A673 (cell line): ENCODE measurements around the gene TEC. TPM values are rescaled to one million over a fixed set of nuclear protein-coding genes. Genes with fewer than 3 reads are reported as not detected.

Experiments
- BruUV-seq: library from RNA; stranded (reverse); fragments of 400-500 nt; replicated peaks from 2 replicates; lab custom pipeline; 2021; lab: Mats Ljungman, UMichigan
- CTCF ChIA-PET: fragments of 300-600 bp; sonication (Branson Sonifier 250); formaldehyde crosslinking; loops from one replicate; lab custom pipeline; 2022; ENCODE audit warnings: antibody characterized with exemption; lab: Charles Lee
- POLR2A ChIA-PET: fragments of 300-600 bp; sonication (Branson Sonifier 250); formaldehyde crosslinking; loops from one replicate; lab custom pipeline; 2022; ENCODE audit warnings: antibody characterized with exemption; ENCODE audit not compliant: low non-redundant PET; lab: Charles Lee
- DNase-seq: peaks from one replicate; pipeline ENCODE4 v3.0.0-alpha.2; 2015; ENCODE audit warnings: low spot score
- H3K27ac ChIP-seq: fragments of 200-600 bp; sonication (generic); 2 replicates; pipeline ENCODE4 v1.5.1; 2016; ENCODE audit warnings: mixed run types, low read depth, mild to moderate bottlenecking, mixed read lengths, antibody characterized with exemption, low read length; ENCODE audit not compliant: poor library complexity, severe bottlenecking
- H3K27me3 ChIP-seq: fragments of 200-600 bp; sonication (generic); replicated peaks from 2 replicates; pipeline ENCODE4 v1.6.1; 2017; ENCODE audit warnings: mixed run types, low read depth, mild to moderate bottlenecking, mixed read lengths, antibody characterized with exemption, low read length; ENCODE audit not compliant: insufficient read depth, poor library complexity
- H3K36me3 ChIP-seq: fragments of 200-600 bp; sonication (generic); 2 replicates; pipeline ENCODE4 v1.6.1; 2016; ENCODE audit warnings: mixed run types, mild to moderate bottlenecking, mixed read lengths, antibody characterized with exemption, low read length; ENCODE audit not compliant: insufficient read depth, poor library complexity, severe bottlenecking
- H3K4me1 ChIP-seq: fragments of 200-600 bp; sonication (generic); 2 replicates; pipeline ENCODE4 v1.6.1; 2017; ENCODE audit warnings: mixed run types, mild to moderate bottlenecking, mixed read lengths, antibody characterized with exemption, low read length; ENCODE audit not compliant: insufficient read depth, poor library complexity, severe bottlenecking
- H3K4me3 ChIP-seq: fragments of 200-600 bp; sonication (generic); 2 replicates; pipeline ENCODE4 v1.5.1; 2016; ENCODE audit warnings: low read depth, mixed run types, mild to moderate bottlenecking, mixed read lengths, low read length; ENCODE audit not compliant: poor library complexity, severe bottlenecking
- H3K9me3 ChIP-seq: fragments of 200-600 bp; sonication (generic); 2 replicates; pipeline ENCODE4 v1.6.1; 2016; ENCODE audit warnings: mixed run types, low read depth, mild to moderate bottlenecking, mixed read lengths, antibody characterized with exemption, low read length; ENCODE audit not compliant: poor library complexity, severe bottlenecking
- CTCF ChIP-seq: fragments of 300-800, 200-600 bp; sonication (generic); conservative IDR thresholded peaks from 2 replicates; pipeline ENCODE4 v1.5.1; 2017; ENCODE audit warnings: low read depth, mild to moderate bottlenecking, antibody characterized with exemption, low read length, moderate library complexity, mixed read lengths
- EZH2 ChIP-seq: fragments of 200-600 bp; sonication (generic); IDR thresholded peaks from 2 replicates; pipeline ENCODE4 v1.6.1; 2017; ENCODE audit warnings: borderline replicate concordance, low read depth, mild to moderate bottlenecking, mixed read lengths, antibody characterized with exemption, low read length; ENCODE audit not compliant: poor library complexity, severe bottlenecking
- intact Hi-C: fragments of 100-400 bp; cut with micrococcal nuclease; formaldehyde crosslinking; loops from one replicate; pipeline ENCODE4 v1.10.0; 2022; ENCODE audit not compliant: unreplicated experiment
- total RNA-seq: library from RNA; stranded (reverse); gene quantifications from 2 replicates; pipeline ENCODE4 v1.2.3, GENCODE V29; 2021

The TEC gene
- total RNA-seq, 1 experiment from 2014 or later, result 6.8 TPM

GRCh38 chr4:48085821-48086589 is 183.6 kb downstream of the TEC start:
- intact Hi-C loops, result loop anchor here (2.0 to 10.0 kb wide), 5 partner anchors 54 to 381 kb away; no protein-coding TSS in a partner anchor
- BruUV-seq, result no TSS peak
- CTCF ChIA-PET, result no interaction called here
- POLR2A ChIA-PET, result no interaction called here
- no peak for TF ChIP-seq CTCF
- no peak for TF ChIP-seq EZH2
- no peak for DNase-seq
- Histone ChIP-seq H3K27ac (no peak overlapping the region), H3K4me1 (peaks cover 7% of the 10 kb centered on the region), H3K27me3 (no peaks in the 10 kb centered on the region), H3K36me3 (no peaks in the 10 kb centered on the region), H3K4me3 (no peak overlapping the region), H3K9me3 (no peaks in the 10 kb centered on the region)

Other genes with a start within 250 kb of the TEC start
- 1.4 and 2.0 TPM in 2 replicates for gene TXK, start 135.6 kb downstream of the TEC start, total RNA-seq
- gene SLAIN2, start 71.7 kb upstream of the TEC start, total RNA-seq, result 74.0 and 79.1 TPM in 2 replicates
- gene SLC10A4, start 213.5 kb upstream of the TEC start, total RNA-seq, result 4.4 and 5.2 TPM in 2 replicates
- gene ZAR1, start 220.4 kb upstream of the TEC start, total RNA-seq, result 0.28 TPM in 1 of 2 replicates, not detected in the other